ENCODE measurements around the gene ZNF365.
"Not testable (repeated sequence)": the region's sequence is repeated elsewhere in the genome, so short reads cannot be mapped to it uniquely, and the experiment has no call there.

ZNF365 gene

GRCh38 chr10:62377026-62377415 lies 2.9 kb downstream of the ZNF365 start:
- in situ Hi-C loops (cut with MboI; ENCODE audit: low sequenced_read_pairs) = no loop called here

GRCh38 chr10:62377966-62378365 lies 3.8 kb downstream of the ZNF365 start:
- in situ Hi-C loops (cut with MboI; ENCODE audit: low sequenced_read_pairs) = no loop called here

DNA sequence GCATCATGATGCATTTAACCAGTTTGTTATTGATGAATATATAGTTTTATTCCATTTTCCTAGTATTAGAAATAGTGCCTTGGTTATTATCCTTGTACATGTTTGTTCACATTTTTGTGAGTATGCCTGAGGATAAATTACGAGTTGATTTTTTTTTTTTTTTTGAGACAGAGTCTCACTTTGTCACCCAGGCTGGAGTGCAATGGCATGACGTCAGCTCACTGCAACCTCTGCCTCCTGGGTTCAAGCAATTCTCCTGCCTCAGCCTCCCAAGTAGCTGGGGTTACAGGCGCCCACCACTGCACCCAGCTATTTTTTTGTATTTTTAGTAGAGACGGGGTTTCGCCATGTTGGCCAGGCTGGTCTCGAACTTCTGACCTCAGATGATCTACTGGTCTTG lies 4.7 kb downstream of the ZNF365 start:
- in situ Hi-C loops (cut with MboI; ENCODE audit: low sequenced_read_pairs) = not testable (repeated sequence)

GRCh38 chr10:62379394-62379793 lies 5.2 kb downstream of the ZNF365 start:
- in situ Hi-C loops (cut with MboI; ENCODE audit: low sequenced_read_pairs) = no loop called here

DNA sequence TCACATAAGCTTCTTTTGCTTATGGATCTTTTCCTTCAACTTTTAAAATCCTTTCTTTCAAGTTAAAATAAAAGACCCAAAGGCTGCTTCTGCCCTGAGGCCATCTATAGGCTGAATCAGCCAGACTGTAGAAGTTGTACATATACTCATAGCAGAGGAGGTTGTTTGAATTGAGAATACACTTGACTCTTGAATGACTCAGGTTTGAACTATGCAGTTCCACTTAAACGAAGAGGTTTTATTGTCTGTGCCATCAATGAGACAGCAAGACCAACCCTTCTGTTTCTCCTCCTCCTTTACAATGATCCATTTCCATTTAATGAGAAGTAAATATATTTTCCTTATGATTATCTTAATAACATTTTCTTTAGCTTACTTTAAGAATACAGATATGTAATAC lies 5.8 kb downstream of the ZNF365 start:
- in situ Hi-C loops (cut with MboI; ENCODE audit: low sequenced_read_pairs) = no loop called here

DNA sequence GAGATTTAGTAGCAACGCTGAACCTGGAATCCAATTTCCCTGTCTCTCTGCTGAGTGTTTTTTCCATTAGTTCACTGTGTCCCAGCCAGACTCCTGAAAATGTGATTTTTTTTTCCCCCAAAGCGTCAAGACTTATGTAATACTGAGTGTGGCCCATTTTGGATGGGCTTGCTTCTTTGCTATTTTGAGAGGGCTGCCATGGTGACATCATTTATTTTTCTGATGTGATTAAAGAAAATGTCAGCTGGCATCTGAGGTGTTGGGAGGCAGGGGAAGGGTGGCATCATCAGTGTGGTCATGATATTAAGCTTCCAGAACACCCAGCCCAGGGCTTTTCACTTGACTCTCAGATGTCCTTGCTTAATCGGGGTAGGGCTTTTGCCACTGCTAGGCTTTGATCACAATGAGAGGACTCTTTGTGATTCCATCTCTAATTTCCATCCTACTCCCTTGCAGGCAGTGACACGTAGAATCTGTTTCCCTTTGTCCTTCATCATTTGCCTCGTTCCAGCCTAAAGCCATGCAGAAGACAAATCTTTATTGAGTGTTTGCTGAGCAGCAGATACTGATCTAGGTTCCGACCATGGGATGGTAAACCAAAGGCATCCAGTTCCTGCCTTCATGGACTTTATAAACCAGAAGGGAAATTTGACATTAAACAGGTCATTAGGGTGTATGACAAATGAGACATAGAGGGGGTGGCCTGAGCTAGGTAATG lies 7.4 kb downstream of the ZNF365 start:
- in situ Hi-C loops (cut with MboI; ENCODE audit: low sequenced_read_pairs) = no loop called here

DNA sequence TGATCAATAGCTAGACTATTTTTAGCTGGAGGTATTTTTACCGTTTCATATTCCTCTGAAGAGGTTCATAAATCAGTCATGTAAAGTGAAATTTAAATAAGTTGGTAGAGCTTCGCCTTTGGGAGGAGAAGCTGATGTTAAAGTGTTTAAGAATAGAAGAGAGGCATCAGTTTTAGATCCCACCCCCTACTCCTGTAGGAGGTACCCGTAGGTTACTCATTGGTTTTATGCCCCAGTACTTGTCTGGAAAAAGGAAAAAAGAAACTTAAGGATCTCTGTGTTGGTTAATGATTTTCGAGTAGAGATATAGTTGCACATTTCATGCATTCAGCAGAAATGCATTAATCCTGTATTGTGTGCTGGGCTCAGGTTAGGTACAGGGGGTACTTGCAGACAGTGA lies 8.7 kb downstream of the ZNF365 start:
- in situ Hi-C loops (cut with MboI; ENCODE audit: low sequenced_read_pairs) = no loop called here

DNA sequence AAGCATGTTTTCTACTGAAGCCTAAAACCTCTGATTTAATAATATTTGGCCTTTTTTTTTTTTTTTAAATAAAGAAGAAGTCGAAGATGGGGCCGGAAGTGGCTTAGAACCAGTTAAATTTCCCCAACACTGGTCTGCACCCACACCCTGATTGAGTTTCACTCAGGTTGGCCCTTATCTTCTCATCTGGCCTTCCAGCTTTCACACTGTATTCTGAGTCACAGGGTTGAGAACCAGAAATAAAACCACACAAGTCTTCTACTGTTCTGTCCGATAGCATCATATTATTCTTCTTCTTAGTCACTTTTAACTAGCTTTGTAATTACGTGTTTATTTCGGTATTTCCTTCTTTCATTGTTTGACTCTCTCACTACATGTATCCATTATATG lies 9.9 kb downstream of the ZNF365 start:
- in situ Hi-C loops (cut with MboI; ENCODE audit: low sequenced_read_pairs) = no loop called here

- in situ Hi-C loops (cut with MboI; ENCODE audit: low sequenced_read_pairs) = no loop called here
Observed at GRCh38 chr10:62384447-62385081, 10.4 kb downstream of the ZNF365 start.

DNA sequence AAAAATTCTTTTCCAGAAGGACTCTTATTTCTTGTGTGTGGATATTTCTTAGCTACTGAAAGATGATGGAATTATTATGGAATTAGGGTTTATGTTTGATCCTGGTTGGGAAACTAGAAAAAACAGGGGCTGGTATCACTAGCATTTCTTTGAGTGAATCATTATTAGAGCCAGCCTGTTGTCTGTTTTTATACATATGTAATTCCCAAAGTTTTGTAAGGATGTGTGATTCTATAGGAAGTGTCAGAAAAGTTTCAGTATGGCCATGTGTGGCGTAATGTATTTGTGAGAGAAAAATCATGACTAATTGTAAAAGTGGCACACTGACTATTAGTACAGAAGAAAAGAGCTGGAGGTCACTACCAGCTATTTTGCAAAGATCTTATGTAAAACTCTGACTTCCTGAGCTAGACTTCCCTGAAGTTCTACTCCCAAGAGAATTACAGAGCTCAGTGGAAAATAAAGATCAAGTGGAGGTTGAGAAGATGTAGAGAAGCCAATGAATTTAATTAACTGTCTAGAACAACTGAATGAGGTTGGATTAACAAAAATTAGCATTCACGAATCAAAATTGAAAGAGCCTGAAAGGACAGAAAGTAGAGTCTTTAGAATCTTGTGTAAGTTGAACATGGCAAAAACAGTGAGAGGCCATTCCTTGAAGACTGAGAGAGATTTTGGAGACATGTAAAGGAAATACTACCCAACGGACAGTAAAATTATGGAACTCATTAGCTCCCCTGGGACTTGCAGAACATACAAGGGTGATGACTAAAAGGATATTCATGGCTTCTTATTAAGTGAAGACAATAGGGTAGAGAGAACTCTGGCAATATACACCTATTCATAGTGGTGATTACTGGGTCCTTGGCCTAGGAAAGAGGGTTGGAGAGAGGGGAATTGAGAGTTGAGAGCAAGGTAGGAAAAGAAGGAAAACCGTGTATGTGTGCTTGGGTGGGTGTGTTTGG lies 12.5 kb downstream of the ZNF365 start:
- in situ Hi-C loops (cut with MboI; ENCODE audit: low sequenced_read_pairs) = no loop called here

DNA sequence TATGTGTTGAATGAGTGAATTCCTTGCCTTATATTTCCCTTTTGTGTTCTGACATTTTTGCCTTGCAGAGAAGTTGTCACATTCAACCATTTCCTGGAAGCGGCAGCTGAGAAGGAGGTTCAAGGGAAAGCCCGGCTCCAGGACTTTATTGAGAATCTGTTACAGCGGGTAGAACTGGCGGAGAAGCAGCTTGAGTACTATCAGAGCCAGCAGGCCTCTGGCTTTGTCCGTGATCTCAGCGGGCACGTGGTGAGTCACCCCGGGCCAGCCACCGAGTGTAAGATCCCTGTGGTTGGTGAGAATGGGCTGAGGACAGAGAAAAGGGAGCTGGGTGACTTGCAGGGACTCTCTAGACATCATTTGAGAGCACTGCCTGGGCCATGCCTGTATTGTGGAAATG lies 14.2 kb downstream of the ZNF365 start:
- in situ Hi-C loops (cut with MboI; ENCODE audit: low sequenced_read_pairs) = no loop called here

GRCh38 chr10:62390497-62391176 lies 16.5 kb downstream of the ZNF365 start:
- in situ Hi-C loops (cut with MboI; ENCODE audit: low sequenced_read_pairs) = no loop called here

GRCh38 chr10:62393237-62393636 lies 19.1 kb downstream of the ZNF365 start:
- in situ Hi-C loops (cut with MboI; ENCODE audit: low sequenced_read_pairs) = no loop called here

DNA sequence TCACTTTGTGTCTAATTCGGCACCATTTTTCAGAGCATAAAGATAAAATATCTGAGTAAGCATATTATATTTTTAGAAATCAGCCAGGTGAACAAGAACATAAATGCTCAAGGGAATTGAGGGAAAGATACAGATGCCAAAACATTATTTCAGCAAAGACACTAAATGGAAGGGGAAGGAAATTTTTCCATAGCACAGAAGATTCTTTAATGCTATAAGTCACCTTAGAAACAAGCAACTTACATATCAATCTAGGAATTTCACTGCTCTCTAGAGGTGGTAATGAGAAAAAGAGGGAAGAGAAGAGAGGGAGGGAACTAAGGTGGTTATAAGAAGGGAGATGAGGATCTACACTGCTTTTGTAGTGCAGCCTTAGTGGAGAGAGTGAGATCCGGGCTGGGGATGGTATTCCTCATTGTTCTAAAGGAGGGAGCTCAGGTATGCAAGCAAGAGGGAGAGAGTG lies 20.4 kb downstream of the ZNF365 start:
- in situ Hi-C loops (cut with MboI; ENCODE audit: low sequenced_read_pairs) = no loop called here

- in situ Hi-C loops (cut with MboI; ENCODE audit: low sequenced_read_pairs) = no loop called here
Observed at GRCh38 chr10:62395892-62396291, 21.7 kb downstream of the ZNF365 start.

DNA sequence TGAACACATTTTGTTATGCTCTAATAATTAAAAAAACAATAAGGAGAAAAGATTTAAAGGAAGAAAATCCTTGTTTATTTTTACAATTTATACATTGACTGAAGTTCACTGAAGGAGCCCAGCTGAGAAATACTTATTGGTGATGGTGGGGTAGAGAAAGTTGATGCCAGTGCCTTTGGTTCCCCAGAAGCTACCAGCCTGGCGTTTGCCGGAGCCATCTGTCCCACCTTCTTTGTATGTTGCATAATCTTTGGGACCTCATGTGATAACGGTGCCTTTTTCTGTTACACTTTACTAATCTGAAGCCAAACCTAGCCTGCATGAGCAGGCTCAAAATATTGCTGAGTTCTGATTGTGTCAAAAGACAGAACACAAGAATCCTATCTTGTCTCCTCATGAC lies 22.7 kb downstream of the ZNF365 start:
- in situ Hi-C loops (cut with MboI; ENCODE audit: low sequenced_read_pairs) = no loop called here

DNA sequence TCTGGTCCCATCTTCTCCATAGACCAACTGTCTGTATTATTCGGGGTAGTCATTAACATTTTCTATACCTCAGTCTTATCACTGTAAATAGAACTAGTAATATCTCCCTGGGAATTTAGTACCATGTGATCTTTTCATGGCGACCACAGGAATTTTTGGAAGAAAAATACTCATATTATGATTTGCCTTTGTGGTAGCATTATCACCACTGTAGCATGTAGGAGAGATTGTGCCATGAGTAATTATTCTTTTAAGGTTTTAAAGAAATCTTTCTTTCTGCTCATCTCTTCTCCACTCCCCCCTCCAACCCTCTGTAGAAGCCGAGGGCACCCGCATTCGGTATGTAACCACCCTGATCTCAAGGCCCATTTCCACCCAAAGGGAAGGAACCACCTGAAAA lies 25.0 kb downstream of the ZNF365 start:
- in situ Hi-C loops (cut with MboI; ENCODE audit: low sequenced_read_pairs) = no loop called here

DNA sequence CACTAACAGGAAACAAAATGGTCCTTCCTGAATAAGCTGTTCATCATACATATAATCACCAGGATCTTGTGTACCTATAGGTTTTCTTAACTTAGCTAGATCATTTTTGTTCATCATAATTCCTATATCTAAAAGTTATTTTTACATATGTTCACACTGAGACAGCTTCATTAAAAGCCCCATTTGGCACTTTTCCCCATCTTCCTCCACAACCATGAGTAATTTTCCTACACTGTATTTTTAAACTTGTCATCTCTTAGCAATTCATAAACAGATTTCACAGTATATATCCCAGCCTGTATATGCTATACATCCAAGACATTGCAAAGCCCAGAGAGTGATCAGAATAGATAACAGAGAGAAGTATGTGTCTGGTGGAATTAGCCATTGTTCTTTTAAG lies 28.3 kb downstream of the ZNF365 start:
- in situ Hi-C loops (cut with MboI; ENCODE audit: low sequenced_read_pairs) = no loop called here

DNA sequence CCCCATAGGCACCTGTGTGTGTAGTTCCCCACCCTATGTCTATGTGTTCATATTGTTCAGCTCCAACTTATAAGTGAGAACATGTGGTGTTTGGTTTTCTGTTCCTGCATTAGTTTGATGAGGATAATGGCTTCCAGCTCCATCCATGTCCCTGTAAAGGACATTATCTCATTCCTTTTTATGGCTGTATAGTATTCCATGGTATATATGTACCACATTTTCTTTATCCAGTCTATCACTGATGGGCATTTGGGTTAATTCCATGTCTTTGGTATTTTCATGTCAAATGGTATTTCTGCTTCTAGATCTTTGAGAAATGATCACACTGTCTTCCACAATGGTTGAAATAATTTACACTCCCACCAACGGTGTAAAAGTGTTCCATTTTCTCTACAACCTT lies 36.4 kb downstream of the ZNF365 start:
- in situ Hi-C loops (cut with MboI; ENCODE audit: low sequenced_read_pairs) = not testable (repeated sequence)

- in situ Hi-C loops (cut with MboI; ENCODE audit: low sequenced_read_pairs) = not testable (repeated sequence)
Observed at GRCh38 chr10:62410934-62411333, 36.8 kb downstream of the ZNF365 start.

DNA sequence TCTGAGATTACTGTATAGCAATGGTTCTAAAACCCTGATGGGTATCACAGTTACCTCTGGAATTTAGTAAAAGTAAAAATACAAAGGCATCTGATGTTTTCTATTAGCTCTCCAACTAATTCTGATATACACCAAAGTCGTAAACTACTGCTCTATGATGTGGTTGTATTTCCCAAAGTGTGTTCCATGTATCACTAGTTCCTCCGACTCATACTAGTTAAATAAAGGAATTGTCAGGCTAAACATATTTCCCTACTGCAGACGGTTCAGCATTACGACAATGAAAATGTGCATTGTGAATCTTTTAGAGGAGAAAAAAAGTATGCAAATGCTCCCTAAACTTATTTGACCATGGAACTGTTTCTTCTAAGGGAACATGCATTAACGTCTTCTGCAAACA lies 38.9 kb downstream of the ZNF365 start:
- in situ Hi-C loops (cut with MboI; ENCODE audit: low sequenced_read_pairs) = no loop called here
